Ectodermal cell (in vitro differentiated cells): ENCODE data around the gene SCIN.

Experiments used
- H3K27ac ChIP-seq: 2 replicates; pipeline ENCODE4 v1.7.0; 2013; ENCODE audit warnings: mild to moderate bottlenecking, low read depth, low read length; ENCODE audit not compliant: insufficient read depth, poor library complexity, severe bottlenecking
- H3K27me3 ChIP-seq: 2 replicates; pipeline ENCODE4 v1.7.0; 2013; ENCODE audit warnings: mild to moderate bottlenecking, low read length; ENCODE audit not compliant: insufficient read depth, control insufficient read depth, poor library complexity, severe bottlenecking
- H3K36me3 ChIP-seq: one replicate; pipeline ENCODE4 v1.7.0; 2013; ENCODE audit warnings: low read length; ENCODE audit not compliant: control insufficient read depth, insufficient read depth
- H3K4me1 ChIP-seq: one replicate; pipeline ENCODE4 v1.7.0; 2013; ENCODE audit warnings: low read length; ENCODE audit not compliant: control insufficient read depth, insufficient read depth
- H3K4me3 ChIP-seq: 2 replicates; pipeline ENCODE4 v1.7.0; 2013; ENCODE audit warnings: low read depth, low read length, control low read depth; ENCODE audit not compliant: insufficient read depth
- H3K9me3 ChIP-seq: 2 replicates; pipeline ENCODE4 v1.7.0; 2013; ENCODE audit warnings: mild to moderate bottlenecking, low read length, moderate library complexity; ENCODE audit not compliant: control insufficient read depth
- WGBS, 2 experiments: methylation state at CpG; one replicate each; pipeline ENCODE4 v1.1.7; 2013; ENCODE audit warnings: missing lambda C conversion rate in 2 of 2; 5-methylcytosine and 5-hydroxymethylcytosine counted together

The SCIN gene

DNA sequence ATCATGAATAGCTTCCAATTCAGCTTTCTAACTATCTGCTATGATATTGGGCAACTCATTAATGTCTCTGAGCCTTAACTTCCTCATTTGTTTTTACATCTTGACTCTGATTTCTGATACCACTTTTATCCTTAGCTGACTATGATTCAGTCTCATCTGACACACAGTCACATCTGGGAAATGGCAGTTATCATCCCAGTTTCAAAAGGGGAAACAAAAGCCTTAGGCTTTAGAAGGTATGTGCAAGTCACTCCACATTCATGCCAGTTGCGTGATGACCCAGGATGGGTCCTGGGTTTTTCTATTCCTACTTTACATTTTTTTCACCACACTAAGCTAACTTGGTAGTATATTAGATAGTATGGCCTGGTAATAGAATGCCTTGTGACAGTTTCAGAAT, 12.7 kb downstream of the SCIN start:
- no peak overlapping the region for H3K27ac ChIP-seq
- 86 to 100% methylated on average over 1 of the region's 1 CpG for WGBS, 2 experiments

GRCh38 chr7:12583922-12584321, 13.4 kb downstream of the SCIN start:
- Histone ChIP-seq H3K36me3 (no peaks in the 10 kb centered on the region), H3K27ac (no peak overlapping the region), H3K9me3 (no peaks in the 10 kb centered on the region), H3K27me3 (no peaks in the 10 kb centered on the region), H3K4me1 (no peaks in the 10 kb centered on the region), H3K4me3 (no peak overlapping the region)
- WGBS, 2 experiments, result 97 to 100% methylated on average over 1 to 2 of the region's 2 CpGs

More for the DNA sequence above, 12.7 kb downstream of the SCIN start:
- H3K4me1 ChIP-seq, result no peaks in the 10 kb centered on the region
- H3K9me3 ChIP-seq, result no peaks in the 10 kb centered on the region
- H3K36me3 ChIP-seq, result no peaks in the 10 kb centered on the region
- H3K4me3 ChIP-seq, result no peak overlapping the region
- no peaks in the 10 kb centered on the region for H3K27me3 ChIP-seq

- no peak overlapping the region for H3K4me3 ChIP-seq
- H3K9me3 ChIP-seq, result no peaks in the 10 kb centered on the region
- no peak overlapping the region for H3K27ac ChIP-seq
- 92 to 93% methylated on average over 7 of the region's 7 CpGs for WGBS, 2 experiments
- no peaks in the 10 kb centered on the region for H3K4me1 ChIP-seq
- no peaks in the 10 kb centered on the region for H3K36me3 ChIP-seq
- no peaks in the 10 kb centered on the region for H3K27me3 ChIP-seq
Measured at GRCh38 chr7:12584930-12585329, 14.4 kb downstream of the SCIN start.

- Histone ChIP-seq H3K9me3 (no peaks in the 10 kb centered on the region), H3K4me3 (no peak overlapping the region), H3K27me3 (no peaks in the 10 kb centered on the region), H3K4me1 (no peaks in the 10 kb centered on the region), H3K36me3 (no peaks in the 10 kb centered on the region), H3K27ac (no peak overlapping the region)
- WGBS, 2 experiments, result 91% methylated on average over 3 of the region's 4 CpGs; no CpG with 5 or more reads in 1 of the 2 experiments
Measured at GRCh38 chr7:12586271-12586670, 15.8 kb downstream of the SCIN start.

DNA sequence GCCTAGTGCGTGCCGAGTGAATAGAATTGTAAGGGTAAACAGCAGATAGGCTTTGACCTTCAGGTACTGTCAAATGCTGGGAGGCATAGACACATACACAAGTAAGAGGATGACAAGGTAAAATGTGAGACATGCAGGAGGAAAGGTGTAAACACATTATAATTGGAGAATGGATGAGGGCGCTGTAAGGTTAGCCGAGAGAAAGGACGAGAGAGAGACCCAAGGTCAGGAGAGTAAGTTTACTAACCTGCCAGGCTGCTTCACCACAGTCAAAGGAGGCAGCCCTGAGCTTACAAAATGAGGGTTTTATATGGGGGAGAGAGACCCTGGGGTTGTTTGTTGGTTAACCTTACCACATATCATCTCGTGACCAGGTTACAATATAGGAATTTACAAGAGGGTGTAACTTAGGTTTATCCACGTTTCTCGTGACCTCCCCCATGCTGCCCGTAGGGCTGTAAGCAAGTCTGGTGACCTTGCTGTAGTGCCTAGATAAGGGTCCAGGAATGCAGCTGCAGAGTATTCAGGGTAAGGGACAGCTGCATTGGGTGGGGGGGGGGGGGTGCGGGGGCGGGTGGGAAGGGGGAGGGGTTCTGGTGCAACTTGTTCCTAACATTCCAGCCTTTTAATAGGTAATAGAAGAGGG, 17.9 kb downstream of the SCIN start:
- H3K4me1 ChIP-seq, result no peaks in the 10 kb centered on the region
- 98 to 100% methylated on average over 8 to 9 of the region's 11 CpGs for WGBS, 2 experiments
- H3K4me3 ChIP-seq, result no peak overlapping the region
- no peaks in the 10 kb centered on the region for H3K36me3 ChIP-seq
- no peaks in the 10 kb centered on the region for H3K27me3 ChIP-seq
- H3K9me3 ChIP-seq, result no peaks in the 10 kb centered on the region
- no peak overlapping the region for H3K27ac ChIP-seq

DNA sequence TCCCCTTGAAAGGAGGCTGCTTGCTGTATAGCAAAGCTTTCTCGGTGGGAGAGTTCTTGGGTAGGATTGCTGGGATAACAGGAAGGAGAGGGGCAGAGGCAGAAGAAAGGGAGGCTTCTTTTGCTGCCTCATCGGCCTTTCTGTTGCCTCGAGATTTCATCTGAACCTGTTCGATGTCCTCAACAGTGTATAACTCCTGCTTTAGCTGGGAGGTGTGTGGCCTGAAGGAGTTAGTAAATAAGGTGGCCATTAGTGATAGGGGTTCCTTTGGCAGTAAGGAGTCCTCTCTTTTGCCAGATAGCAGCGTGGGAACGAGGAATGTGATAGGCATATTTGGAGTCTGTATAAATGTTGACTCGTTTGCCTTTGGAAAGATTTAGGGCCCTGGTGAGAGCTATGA, 20.0 kb downstream of the SCIN start:
- WGBS, 2 experiments, result 95% methylated on average over 7 of the region's 7 CpGs
- H3K9me3 ChIP-seq, result no peaks in the 10 kb centered on the region
- H3K36me3 ChIP-seq, result no peaks in the 10 kb centered on the region

GRCh38 chr7:12594122-12594897, 23.8 kb downstream of the SCIN start:
- 92% methylated on average over 24 of the region's 24 CpGs for WGBS, 2 experiments
- no peak overlapping the region for H3K4me3 ChIP-seq
- H3K27ac ChIP-seq, result no peak overlapping the region
- H3K4me1 ChIP-seq, result no peaks in the 10 kb centered on the region
- no peaks in the 10 kb centered on the region for H3K9me3 ChIP-seq
- H3K27me3 ChIP-seq, result no peaks in the 10 kb centered on the region
- no peaks in the 10 kb centered on the region for H3K36me3 ChIP-seq

More for the DNA sequence above, 20.0 kb downstream of the SCIN start:
- H3K4me1 ChIP-seq, result no peaks in the 10 kb centered on the region
- H3K27ac ChIP-seq, result no peak overlapping the region
- no peak overlapping the region for H3K4me3 ChIP-seq
- no peaks in the 10 kb centered on the region for H3K27me3 ChIP-seq

GRCh38 chr7:12595148-12595547, 24.6 kb downstream of the SCIN start:
- Histone ChIP-seq H3K27me3 (no peaks in the 10 kb centered on the region), H3K27ac (no peak overlapping the region), H3K4me3 (no peak overlapping the region), H3K9me3 (no peaks in the 10 kb centered on the region), H3K36me3 (no peaks in the 10 kb centered on the region), H3K4me1 (no peaks in the 10 kb centered on the region)
- WGBS, 2 experiments, result 94 to 99% methylated on average over 7 of the region's 7 CpGs

DNA sequence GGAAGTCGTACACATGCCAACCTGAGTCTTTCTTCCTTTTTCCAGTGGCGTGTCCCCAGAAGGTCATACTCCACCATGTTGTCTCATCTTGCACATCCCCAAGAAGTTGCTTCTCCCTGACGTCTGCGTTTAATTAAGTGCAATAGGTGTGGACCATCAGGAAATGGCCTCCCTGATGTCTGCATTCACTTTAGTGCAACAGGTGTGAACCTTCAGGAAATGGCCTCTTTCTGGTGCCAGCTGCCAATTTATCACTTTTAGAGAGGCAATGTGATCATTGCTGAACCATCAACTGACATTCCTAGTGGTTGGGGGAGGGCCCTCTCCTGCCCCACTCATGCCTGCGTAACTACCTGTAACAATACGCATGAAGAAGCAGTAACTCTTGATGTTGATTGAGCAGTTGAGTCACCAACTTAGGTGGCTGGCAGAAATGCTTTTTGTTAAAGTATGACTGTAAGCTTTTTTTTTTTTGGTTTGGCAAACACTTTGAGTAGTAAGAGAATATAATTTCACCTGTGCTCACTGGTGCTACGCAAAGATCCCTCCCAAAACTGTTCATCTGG, 25.8 kb downstream of the SCIN start:
- Histone ChIP-seq H3K4me1 (no peaks in the 10 kb centered on the region), H3K36me3 (no peaks in the 10 kb centered on the region), H3K27me3 (no peaks in the 10 kb centered on the region), H3K27ac (no peak overlapping the region), H3K4me3 (no peak overlapping the region), H3K9me3 (no peaks in the 10 kb centered on the region)
- WGBS, 2 experiments, result 82% methylated on average over 7 of the region's 7 CpGs

- Histone ChIP-seq H3K36me3 (no peaks in the 10 kb centered on the region), H3K9me3 (no peaks in the 10 kb centered on the region), H3K27me3 (no peaks in the 10 kb centered on the region), H3K27ac (no peak overlapping the region), H3K4me1 (no peaks in the 10 kb centered on the region), H3K4me3 (no peak overlapping the region)
- 100% methylated on average over 1 of the region's 1 CpG; no CpG with 5 or more reads in 1 of the 2 experiments for WGBS, 2 experiments
Measured at GRCh38 chr7:12601302-12601869, 30.9 kb downstream of the SCIN start.
